ENCODE data around the gene XRCC1. TPM values are rescaled to one million over a fixed set of nuclear protein-coding genes. Genes with fewer than 3 reads are reported as not detected.
"Not testable (repeated sequence)": the region's sequence is repeated elsewhere in the genome, so short reads cannot be mapped to it uniquely, and the experiment has no call there.

XRCC1 gene
- total RNA-seq, 1 experiment from 2014 or later, result 20.1 TPM

- Histone ChIP-seq H3K36me3 (ENCODE audit: control insufficient read depth, insufficient read depth, low read length) (no peaks in the 10 kb centered on the region), H3K4me1 (ENCODE audit: control insufficient read depth, insufficient read depth, low read length) (no peaks in the 10 kb centered on the region), H3K27me3 (ENCODE audit: control insufficient read depth, insufficient read depth, low read length) (no peaks in the 10 kb centered on the region), H3K27ac (ENCODE audit: low read length) (no peak overlapping the region), H3K4me3 (ENCODE audit: low read depth in 2 of 2, low read length in 2 of 2) (no peak overlapping the region), H3K9me3 (ENCODE audit: control insufficient read depth, insufficient read depth, low read depth, low read length) (no peaks in the 10 kb centered on the region)
- BruUV-seq (replicated peaks), result no TSS peak
- in situ Hi-C loops (cut with HindIII; ENCODE audit: low pct_unique_long_range_greater_than_20kb, low sequenced_read_pairs) (no loop called here), intact Hi-C loops (cut with micrococcal nuclease; ENCODE audit: unreplicated experiment) (no loop called here)
- no peak for TF ChIP-seq SIN3A (IDR thresholded peaks at IDR 0.05; ENCODE audit: borderline replicate concordance, insufficient read depth, low read depth, low read length)
- ChIA-PET CTCF (no interaction called here), POLR2A (no interaction called here)
- DNase-seq (ENCODE audit: low read depth, low spot score) (no peak), ATAC-seq (no peak)
Measured at GRCh38 chr19:43548706-43549105, 26.6 kb downstream of the XRCC1 start.

GRCh38 chr19:43547926-43548325 is 27.4 kb downstream of the XRCC1 start:
- DNase-seq (ENCODE audit: low read depth, low spot score); CTCF ChIA-PET; H3K4me3 ChIP-seq (ENCODE audit: low read depth in 2 of 2, low read length in 2 of 2); ATAC-seq; H3K36me3 ChIP-seq (ENCODE audit: control insufficient read depth, insufficient read depth, low read length); H3K27ac ChIP-seq (ENCODE audit: low read length); H3K27me3 ChIP-seq (ENCODE audit: control insufficient read depth, insufficient read depth, low read length); BruUV-seq (replicated peaks); POLR2A ChIA-PET; in situ Hi-C loops (cut with HindIII; ENCODE audit: low pct_unique_long_range_greater_than_20kb, low sequenced_read_pairs); intact Hi-C loops (cut with micrococcal nuclease; ENCODE audit: unreplicated experiment); H3K4me1 ChIP-seq (ENCODE audit: control insufficient read depth, insufficient read depth, low read length); H3K9me3 ChIP-seq (ENCODE audit: control insufficient read depth, insufficient read depth, low read depth, low read length): not testable (repeated sequence)

GRCh38 chr19:43546581-43546980 is 28.7 kb downstream of the XRCC1 start:
- intact Hi-C loops (cut with micrococcal nuclease; ENCODE audit: unreplicated experiment), result no loop called here
- Histone ChIP-seq H3K4me1 (ENCODE audit: control insufficient read depth, insufficient read depth, low read length) (no peaks in the 10 kb centered on the region), H3K9me3 (ENCODE audit: control insufficient read depth, insufficient read depth, low read depth, low read length) (no peaks in the 10 kb centered on the region), H3K4me3 (ENCODE audit: low read depth in 2 of 2, low read length in 2 of 2) (no peak overlapping the region), H3K27ac (ENCODE audit: low read length) (no peak overlapping the region), H3K36me3 (ENCODE audit: control insufficient read depth, insufficient read depth, low read length) (no peaks in the 10 kb centered on the region), H3K27me3 (ENCODE audit: control insufficient read depth, insufficient read depth, low read length) (no peaks in the 10 kb centered on the region)
- no TSS peak for BruUV-seq (replicated peaks)
- ATAC-seq (no peak), DNase-seq (ENCODE audit: low read depth, low spot score) (no peak)
- TF ChIP-seq POLR2AphosphoS5 (IDR thresholded peaks at IDR 0.05; ENCODE audit: low read depth, low read length) (no peak), SIN3A (IDR thresholded peaks at IDR 0.05; ENCODE audit: borderline replicate concordance, insufficient read depth, low read depth, low read length) (no peak), TCF7L2 (IDR thresholded peaks at IDR 0.05; ENCODE audit: low read depth, low read length) (no peak), CTCF (IDR thresholded peaks at IDR 0.05) (no peak), REST (IDR thresholded peaks at IDR 0.05; ENCODE audit: insufficient read depth in 1 of 2, low read depth in 2 of 2, low read length in 1 of 2) (no peak)
- POLR2A ChIA-PET, result no interaction called here
- CTCF ChIA-PET, result no interaction called here
- in situ Hi-C loops (cut with HindIII; ENCODE audit: low pct_unique_long_range_greater_than_20kb, low sequenced_read_pairs), result no loop called here
